ENCODE data around the gene NLRP3. TPM values are rescaled to one million over a fixed set of nuclear protein-coding genes. Genes with fewer than 3 reads are reported as not detected.

NLRP3 gene
- total RNA-seq, 1 experiment from 2014 or later, result not detected

DNA sequence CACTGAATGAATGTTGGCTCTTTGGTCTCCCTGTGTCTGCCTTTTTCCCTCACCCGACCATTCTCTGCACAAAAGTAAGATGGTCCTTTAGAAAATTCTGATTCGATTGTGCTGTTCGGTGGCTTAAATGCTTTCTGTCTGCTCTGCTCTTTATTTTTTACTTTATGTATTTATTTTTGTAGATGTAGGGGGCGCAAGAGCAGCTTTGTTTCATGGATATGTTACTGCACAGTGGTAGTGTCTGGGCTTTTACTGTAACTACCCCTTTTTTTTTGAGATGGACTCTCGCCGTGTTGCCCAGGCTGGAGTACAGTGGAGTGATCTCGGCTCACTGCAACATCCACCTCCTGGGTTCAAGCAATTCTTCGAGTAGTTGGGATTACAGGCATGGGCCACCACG lies 15.7 kb downstream of the NLRP3 start:
- Histone ChIP-seq H3K27ac (ENCODE audit: insufficient read length, low read depth, low read length) (no peak overlapping the region), H3K9me3 (ENCODE audit: control insufficient read depth, low read depth, low read length) (no peaks in the 10 kb centered on the region), H3K18ac (ENCODE audit: insufficient read length, low read depth, low read length) (no peak overlapping the region), H2BK20ac (ENCODE audit: low read depth, low read length, poor library complexity, severe bottlenecking) (no peak overlapping the region), H3K23ac (ENCODE audit: insufficient read length, low read depth, low read length) (no peak overlapping the region), H2BK120ac (ENCODE audit: low read depth, low read length, poor library complexity, severe bottlenecking) (no peak overlapping the region), H3K79me2 (ENCODE audit: insufficient read depth, low read length) (no peaks in the 10 kb centered on the region), H3K4ac (ENCODE audit: low read depth, low read length) (no peak overlapping the region), H3K56ac (ENCODE audit: insufficient read length, low read depth, low read length) (no peak overlapping the region), H4K5ac (ENCODE audit: insufficient read length, low read depth, low read length) (no peak overlapping the region), H3K4me2 (ENCODE audit: insufficient read depth, insufficient read length, low read length) (no peak overlapping the region), H3K23me2 (ENCODE audit: insufficient read length, low read depth, low read length, poor library complexity, severe bottlenecking) (no peaks in the 10 kb centered on the region), H2BK5ac (ENCODE audit: insufficient read length, low read length) (no peak overlapping the region), H3T11ph (ENCODE audit: low read length) (no peak overlapping the region), H2AFZ (ENCODE audit: low read length) (no peak overlapping the region), H2BK12ac (ENCODE audit: insufficient read length, low read depth, low read length) (no peak overlapping the region), H2AK5ac (ENCODE audit: insufficient read length, low read length) (no peak overlapping the region), H3K27me3 (ENCODE audit: insufficient read depth, low read length) (no peaks in the 10 kb centered on the region; the same call in 1 of the 2 replicates), H2BK15ac (ENCODE audit: low read depth, low read length) (no peak overlapping the region), H3K79me1 (ENCODE audit: insufficient read depth, low read depth, low read length, poor library complexity, severe bottlenecking) (no peaks in the 10 kb centered on the region), H3K9ac (ENCODE audit: extremely low read depth, insufficient read length, low read length) (no peak overlapping the region), H3K14ac (ENCODE audit: insufficient read depth, low read length) (no peak overlapping the region), H4K91ac (ENCODE audit: insufficient read length, low read depth, low read length) (no peak overlapping the region), H3K4me1 (ENCODE audit: insufficient read depth, low read length) (no peaks in the 10 kb centered on the region), H4K20me1 (ENCODE audit: control insufficient read depth, insufficient read depth, insufficient read length) (no peaks in the 10 kb centered on the region), H4K8ac (replicated peaks; ENCODE audit: insufficient read length, low read depth, low read length) (no peak overlapping the region)
- H3K36me3 Mint-ChIP-seq (ENCODE audit: insufficient read depth in 1 of 3, low read depth in 3 of 3), result no peaks in the 10 kb centered on the region
- no CpG with 5 or more reads among the region's 9 CpGs for WGBS (ENCODE audit: extremely low coverage, insufficient read length, low lambda C conversion rate)
- no peak overlapping the region for H3K4me3 Mint-ChIP-seq
- TF ChIP-seq, protein P1, sequence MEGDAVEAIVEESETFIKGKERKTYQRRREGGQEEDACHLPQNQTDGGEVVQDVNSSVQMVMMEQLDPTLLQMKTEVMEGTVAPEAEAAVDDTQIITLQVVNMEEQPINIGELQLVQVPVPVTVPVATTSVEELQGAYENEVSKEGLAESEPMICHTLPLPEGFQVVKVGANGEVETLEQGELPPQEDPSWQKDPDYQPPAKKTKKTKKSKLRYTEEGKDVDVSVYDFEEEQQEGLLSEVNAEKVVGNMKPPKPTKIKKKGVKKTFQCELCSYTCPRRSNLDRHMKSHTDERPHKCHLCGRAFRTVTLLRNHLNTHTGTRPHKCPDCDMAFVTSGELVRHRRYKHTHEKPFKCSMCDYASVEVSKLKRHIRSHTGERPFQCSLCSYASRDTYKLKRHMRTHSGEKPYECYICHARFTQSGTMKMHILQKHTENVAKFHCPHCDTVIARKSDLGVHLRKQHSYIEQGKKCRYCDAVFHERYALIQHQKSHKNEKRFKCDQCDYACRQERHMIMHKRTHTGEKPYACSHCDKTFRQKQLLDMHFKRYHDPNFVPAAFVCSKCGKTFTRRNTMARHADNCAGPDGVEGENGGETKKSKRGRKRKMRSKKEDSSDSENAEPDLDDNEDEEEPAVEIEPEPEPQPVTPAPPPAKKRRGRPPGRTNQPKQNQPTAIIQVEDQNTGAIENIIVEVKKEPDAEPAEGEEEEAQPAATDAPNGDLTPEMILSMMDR (conservative IDR thresholded peaks at IDR 0.05), result peak; percentile 26; the same call in 2 of the 3 replicates
- peaks cover 4% of the 10 kb centered on the region; the same call in 1 of the 2 replicates for H3K27me3 Mint-ChIP-seq (ENCODE audit: low read depth)
- H3K4me1 Mint-ChIP-seq, result no peaks in the 10 kb centered on the region
- no peaks in the 10 kb centered on the region for H3K9me3 Mint-ChIP-seq
- DNase-seq, result no peak
- H3K27ac Mint-ChIP-seq, result no peak overlapping the region

Measured in H9 (cell line).